ENCODE data around the gene APOBEC3G.

The APOBEC3G gene

GRCh38 chr22:39128508-39128907 lies 51.4 kb downstream of the APOBEC3G start:
- DNase-seq = no peak

DNA sequence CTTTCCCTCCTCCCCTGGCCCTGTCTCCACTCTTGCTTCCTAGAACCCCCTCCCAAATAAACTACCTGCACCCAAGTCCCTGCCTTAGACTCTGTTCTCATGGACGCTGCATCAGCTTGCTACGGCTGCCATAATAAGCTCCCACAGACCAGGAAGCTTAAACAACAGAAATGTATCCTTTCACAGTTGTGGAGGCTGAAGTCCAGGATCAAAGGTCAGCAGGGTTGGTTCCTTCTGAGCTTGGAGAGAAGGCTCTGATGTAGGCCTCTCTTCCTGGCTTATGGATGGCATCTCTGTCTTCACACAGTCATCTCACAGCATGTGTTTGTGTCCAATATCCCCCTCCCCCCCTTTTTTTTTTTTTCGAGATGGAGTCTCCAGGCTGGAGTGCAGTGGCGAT lies 52.0 kb downstream of the APOBEC3G start:
- DNase-seq = no peak

GRCh38 chr22:39129746-39130145 lies 52.7 kb downstream of the APOBEC3G start:
- DNase-seq = no peak

DNA sequence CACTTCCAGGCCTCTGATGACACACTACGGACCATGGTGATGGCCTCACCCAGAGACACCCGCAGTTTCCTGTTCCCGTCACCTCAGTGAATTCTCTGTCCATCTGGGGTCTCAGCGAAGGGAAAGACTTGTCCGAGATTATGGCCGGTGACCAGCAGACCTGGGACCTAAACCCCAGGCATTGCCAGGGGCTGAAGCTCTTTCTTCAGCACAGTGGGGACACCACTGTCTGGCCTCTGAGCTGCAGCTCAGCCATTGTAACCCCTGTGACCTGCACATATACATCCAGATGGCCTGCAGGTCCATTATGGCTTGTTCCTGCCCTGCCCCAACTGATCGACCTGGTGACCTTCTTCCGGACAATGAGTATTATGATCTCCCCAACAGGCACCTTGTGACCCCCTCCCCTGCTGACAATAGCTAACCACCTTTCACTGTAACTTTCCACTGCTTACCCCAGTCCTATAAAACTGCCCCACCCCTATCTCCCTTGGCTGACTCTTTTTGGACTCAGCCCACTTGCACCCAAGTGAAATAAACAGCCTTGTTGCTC lies 53.2 kb downstream of the APOBEC3G start:
- DNase-seq = no peak

DNA sequence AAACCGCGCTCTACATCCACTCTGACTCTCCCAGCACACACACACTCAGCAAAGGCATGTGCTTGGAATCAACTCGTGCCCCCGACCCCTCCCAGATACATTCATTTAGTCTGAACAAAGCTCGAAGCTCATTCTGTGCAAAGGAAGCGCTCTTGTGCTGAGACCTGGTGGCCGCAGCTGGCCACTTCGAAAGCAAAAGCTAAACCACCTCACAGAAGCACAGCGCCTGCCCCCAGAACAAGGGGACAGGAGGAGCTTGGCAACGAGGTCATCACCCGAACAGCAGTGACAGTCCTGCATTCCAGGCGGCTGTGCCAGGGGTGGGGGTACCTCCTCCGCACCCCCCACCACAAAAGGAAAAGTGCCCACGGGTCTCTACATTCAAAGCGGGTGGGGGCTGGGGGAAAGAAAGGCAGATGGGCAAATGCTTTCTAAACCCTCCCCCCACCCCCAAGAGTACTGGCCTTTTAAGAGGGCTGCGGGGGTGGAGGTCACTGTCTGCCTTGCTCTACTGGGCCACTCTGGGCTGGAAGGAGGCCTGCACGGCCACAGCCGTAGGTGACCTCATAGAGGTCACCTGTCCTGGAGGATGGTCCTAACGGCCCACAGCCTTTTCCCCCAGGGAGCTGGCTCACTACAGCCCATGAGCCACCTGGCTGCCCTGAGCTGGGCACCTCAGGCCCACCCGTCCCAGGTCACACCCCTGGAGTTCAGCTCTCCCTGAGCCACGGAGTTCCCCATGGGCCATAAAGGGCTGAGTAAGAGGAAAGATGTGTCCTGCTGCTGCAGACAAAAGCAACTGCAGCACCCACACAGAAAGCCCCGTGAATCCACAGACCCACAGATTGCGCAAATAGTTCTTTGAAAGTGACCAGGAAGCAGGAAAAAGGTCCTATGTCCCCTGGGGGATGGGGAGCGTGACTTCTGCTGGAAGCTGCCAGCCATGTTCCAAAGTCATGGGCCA lies 54.1 kb downstream of the APOBEC3G start:
- DNase-seq = no peak

DNA sequence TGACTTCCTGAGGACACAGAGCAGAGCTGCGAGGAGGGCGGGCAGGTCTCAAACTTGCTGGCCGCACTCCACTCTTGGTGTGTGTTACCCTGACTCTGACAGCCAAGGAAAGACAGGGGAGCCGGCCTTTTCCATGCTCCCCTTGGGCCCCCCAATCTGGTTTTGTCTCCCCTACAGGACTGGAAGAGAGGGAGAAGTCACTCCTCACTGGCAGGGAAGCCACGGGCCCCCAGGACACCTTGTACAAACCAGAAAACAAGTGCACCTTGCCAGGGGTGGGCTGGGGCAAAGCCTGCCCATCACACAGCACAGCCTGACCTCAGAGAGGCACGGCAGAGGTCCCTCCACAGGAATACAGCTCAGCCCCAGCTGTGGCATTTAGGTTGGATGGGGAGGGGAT lies 55.2 kb downstream of the APOBEC3G start:
- DNase-seq = no peak

GRCh38 chr22:39132871-39133524 lies 55.9 kb downstream of the APOBEC3G start:
- DNase-seq = no peak

DNA sequence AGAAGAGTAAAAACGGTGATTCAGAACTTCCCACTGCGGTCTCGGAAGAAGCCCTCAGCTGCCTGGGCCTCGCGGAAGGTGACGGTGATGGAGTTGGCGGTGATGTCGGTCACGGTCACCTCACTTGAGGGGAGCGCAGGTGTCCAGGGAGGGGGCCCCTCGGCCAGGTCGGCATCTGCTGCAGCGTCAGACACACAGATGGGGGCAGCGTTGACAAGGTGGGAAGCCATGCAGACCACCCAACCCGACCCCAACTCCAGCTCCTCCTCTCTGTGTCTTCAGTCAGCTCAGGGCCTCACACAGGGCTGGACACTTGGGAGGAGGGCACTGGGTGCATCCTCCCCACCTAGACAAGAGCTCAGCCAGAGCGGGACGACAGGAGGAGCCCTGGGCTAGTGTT lies 56.8 kb downstream of the APOBEC3G start:
- no peak for DNase-seq

- DNase-seq = no peak
Observed at GRCh38 chr22:39134366-39135091, 57.5 kb downstream of the APOBEC3G start.

DNA sequence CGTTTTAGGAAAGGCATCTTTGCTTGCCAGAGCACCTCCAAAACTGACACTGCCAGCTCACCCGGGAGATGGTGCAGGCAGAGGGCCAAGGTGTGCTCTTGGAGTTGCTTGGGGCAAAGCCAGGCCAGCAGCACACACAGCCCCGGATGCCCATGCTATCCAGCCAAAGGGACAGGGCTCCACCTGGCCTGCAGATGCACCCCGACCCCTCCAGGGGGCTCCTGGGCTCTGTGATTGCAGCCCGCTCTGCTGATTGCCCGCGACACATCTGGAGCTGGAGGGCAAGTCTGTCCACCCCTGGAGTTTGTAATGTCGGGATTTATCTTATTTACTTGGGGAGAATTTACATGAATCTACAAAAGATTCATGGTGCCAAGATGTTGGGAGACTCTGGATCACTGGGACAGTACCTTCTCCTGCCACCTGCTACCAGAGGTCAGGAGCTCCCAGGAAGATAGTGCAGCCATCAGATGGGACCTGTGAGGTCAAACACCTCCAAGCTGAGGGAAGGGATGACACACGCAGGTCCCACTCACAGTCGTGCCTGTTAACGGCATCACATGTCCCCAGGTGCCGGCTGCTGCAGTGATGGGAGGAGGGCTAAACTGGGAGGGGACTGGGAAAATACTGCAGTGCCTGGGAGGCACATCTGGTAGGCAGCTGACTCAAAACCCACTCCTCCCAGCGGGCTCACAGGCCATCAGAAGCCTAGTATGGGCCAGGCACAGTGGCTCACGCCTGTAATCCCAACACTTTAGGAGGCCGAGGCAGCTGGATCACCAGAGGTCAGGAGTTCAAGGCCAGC lies 58.2 kb downstream of the APOBEC3G start:
- DNase-seq = no peak

DNA sequence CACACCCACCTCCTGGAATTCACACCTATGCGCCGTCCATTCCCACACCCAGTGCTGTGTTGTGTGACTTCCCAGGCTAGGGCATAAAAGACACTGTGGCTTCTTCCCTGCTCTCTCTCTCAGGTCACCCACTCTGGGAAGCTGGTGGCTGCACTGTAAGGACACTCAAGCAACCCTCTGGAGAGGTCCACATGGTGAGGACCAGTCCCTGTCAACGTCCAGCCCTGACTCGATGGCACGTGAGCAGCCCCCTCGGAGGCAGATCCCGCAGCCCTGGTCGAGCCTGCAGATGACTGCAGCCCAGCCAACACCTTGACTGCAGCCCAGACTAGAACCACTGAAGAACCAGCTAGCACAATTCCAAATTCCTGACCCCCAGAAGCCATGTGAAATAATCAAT lies 59.2 kb downstream of the APOBEC3G start:
- no peak for DNase-seq

Measured in NCI-H526 treated with DMSO at 0.1 percent for 48 hours (cell line).